ENCODE data around the gene TLR8.

- TF ChIP-seq REST (IDR thresholded peaks at IDR 0.05; ENCODE audit: insufficient read depth in 1 of 2, low read depth in 2 of 2, low read length in 1 of 2) (no peak), CTCF (IDR thresholded peaks at IDR 0.05) (no peak), POLR2AphosphoS5 (IDR thresholded peaks at IDR 0.05; ENCODE audit: low read depth, low read length) (no peak), SIN3A (IDR thresholded peaks at IDR 0.05; ENCODE audit: borderline replicate concordance, insufficient read depth, low read depth, low read length) (no peak), TCF7L2 (IDR thresholded peaks at IDR 0.05; ENCODE audit: low read depth, low read length) (no peak)
Observed at GRCh38 chrX:12878536-12878935, 27.9 kb upstream of the TLR8 start.

Measured in Panc1 (cell line).